ENCODE measurements around the gene B4GALNT4.
"Not testable (repeated sequence)": the region's sequence is repeated elsewhere in the genome, so short reads cannot be mapped to it uniquely, and the experiment has no call there.

The B4GALNT4 gene

GRCh38 chr11:332651-333480, 36.4 kb upstream of the B4GALNT4 start:
- ATAC-seq (ENCODE audit: insufficient read depth, low read depth), result no peak
- no peak overlapping the region for H2AFZ ChIP-seq (ENCODE audit: low read depth, low read length)
- H4K20me1 ChIP-seq (ENCODE audit: insufficient read depth, low read length), result no peaks in the 10 kb centered on the region
- H3K4me1 ChIP-seq (ENCODE audit: insufficient read depth, low read length), result peaks cover 90% of the 10 kb centered on the region
- H3K27ac ChIP-seq (ENCODE audit: low read length), result peak overlapping the region; percentile 68
- H3K36me3 ChIP-seq (ENCODE audit: insufficient read depth, low read length), result no peaks in the 10 kb centered on the region
- H3K79me2 ChIP-seq (ENCODE audit: insufficient read depth, low read length), result no peaks in the 10 kb centered on the region
- H3K27me3 ChIP-seq (ENCODE audit: insufficient read depth, low read length, poor library complexity), result no peaks in the 10 kb centered on the region
- peak; percentile 64 for DNase-seq
- H3K9me3 ChIP-seq (ENCODE audit: insufficient read depth, low read length, severe bottlenecking), result no peaks in the 10 kb centered on the region
- H3K4me3 ChIP-seq (ENCODE audit: low read depth in 1 of 2, low read length in 2 of 2), result no peak overlapping the region
- 0 out of 2 replicates have a peak overlapping the region, but pooled peaks have one; percentile 22 for H3K9ac ChIP-seq (ENCODE audit: low read depth, low read length)
- TF ChIP-seq CTCF (IDR thresholded peaks at IDR 0.05; ENCODE audit: borderline replicate concordance, extremely low read depth, low read length, poor library complexity, severe bottlenecking) (no peak), EZH2 (IDR thresholded peaks at IDR 0.05; ENCODE audit: borderline replicate concordance, low read depth, low read length, severe bottlenecking) (no peak)
- H3K4me2 ChIP-seq (ENCODE audit: insufficient read depth, low read length), result 0 out of 2 replicates have a peak overlapping the region, but pooled peaks have one; percentile 7

GRCh38 chr11:333616-334263, 35.6 kb upstream of the B4GALNT4 start:
- H2AFZ ChIP-seq (ENCODE audit: low read depth, low read length); H4K20me1 ChIP-seq (ENCODE audit: insufficient read depth, low read length); H3K9ac ChIP-seq (ENCODE audit: low read depth, low read length); H3K9me3 ChIP-seq (ENCODE audit: insufficient read depth, low read length, severe bottlenecking); H3K36me3 ChIP-seq (ENCODE audit: insufficient read depth, low read length); H3K27ac ChIP-seq (ENCODE audit: low read length); H3K4me3 ChIP-seq (ENCODE audit: low read depth in 1 of 2, low read length in 2 of 2); H3K79me2 ChIP-seq (ENCODE audit: insufficient read depth, low read length); ATAC-seq (ENCODE audit: insufficient read depth, low read depth); DNase-seq; H3K27me3 ChIP-seq (ENCODE audit: insufficient read depth, low read length, poor library complexity); H3K4me2 ChIP-seq (ENCODE audit: insufficient read depth, low read length): not testable (repeated sequence)
- peaks cover 81% of the 10 kb centered on the region for H3K4me1 ChIP-seq (ENCODE audit: insufficient read depth, low read length)

GRCh38 chr11:334264-334994, 34.9 kb upstream of the B4GALNT4 start:
- no peaks in the 10 kb centered on the region for H3K9me3 ChIP-seq (ENCODE audit: insufficient read depth, low read length, severe bottlenecking)
- no peak overlapping the region for H3K4me3 ChIP-seq (ENCODE audit: low read depth in 1 of 2, low read length in 2 of 2)
- no peaks in the 10 kb centered on the region for H3K27me3 ChIP-seq (ENCODE audit: insufficient read depth, low read length, poor library complexity)
- no peak for DNase-seq
- no peak overlapping the region for H3K27ac ChIP-seq (ENCODE audit: low read length)
- ATAC-seq (ENCODE audit: insufficient read depth, low read depth), result no peak
- no peak for TF ChIP-seq CTCF (IDR thresholded peaks at IDR 0.05; ENCODE audit: borderline replicate concordance, extremely low read depth, low read length, poor library complexity, severe bottlenecking)
- no peak for TF ChIP-seq EZH2 (IDR thresholded peaks at IDR 0.05; ENCODE audit: borderline replicate concordance, low read depth, low read length, severe bottlenecking)
- H3K36me3 ChIP-seq (ENCODE audit: insufficient read depth, low read length), result no peaks in the 10 kb centered on the region
- no peak overlapping the region for H3K4me2 ChIP-seq (ENCODE audit: insufficient read depth, low read length)
- no peaks in the 10 kb centered on the region for H4K20me1 ChIP-seq (ENCODE audit: insufficient read depth, low read length)
- no peak overlapping the region for H3K9ac ChIP-seq (ENCODE audit: low read depth, low read length)
- no peak overlapping the region for H2AFZ ChIP-seq (ENCODE audit: low read depth, low read length)
- H3K79me2 ChIP-seq (ENCODE audit: insufficient read depth, low read length), result no peaks in the 10 kb centered on the region
- peaks cover 75% of the 10 kb centered on the region for H3K4me1 ChIP-seq (ENCODE audit: insufficient read depth, low read length)

Data from DND-41 (cell line).